Neural progenitor cell (in vitro differentiated cells): Measurements from ENCODE around the gene CLMP.

Experiments used
- EZH2 ChIP-seq: fragments of 200-600 bp; sonication (generic); IDR thresholded peaks from 2 replicates; pipeline ENCODE4 v1.6.1; 2017; ENCODE audit warnings: antibody characterized with exemption, mild to moderate bottlenecking, moderate library complexity
- TF ChIP-seq, protein P1 (sequence below): fragments of 200-600 bp; sonication (generic); IDR thresholded peaks from 2 replicates; pipeline ENCODE4 v1.5.1; 2017; ENCODE audit warnings: antibody characterized with exemption, mild to moderate bottlenecking

DNA sequence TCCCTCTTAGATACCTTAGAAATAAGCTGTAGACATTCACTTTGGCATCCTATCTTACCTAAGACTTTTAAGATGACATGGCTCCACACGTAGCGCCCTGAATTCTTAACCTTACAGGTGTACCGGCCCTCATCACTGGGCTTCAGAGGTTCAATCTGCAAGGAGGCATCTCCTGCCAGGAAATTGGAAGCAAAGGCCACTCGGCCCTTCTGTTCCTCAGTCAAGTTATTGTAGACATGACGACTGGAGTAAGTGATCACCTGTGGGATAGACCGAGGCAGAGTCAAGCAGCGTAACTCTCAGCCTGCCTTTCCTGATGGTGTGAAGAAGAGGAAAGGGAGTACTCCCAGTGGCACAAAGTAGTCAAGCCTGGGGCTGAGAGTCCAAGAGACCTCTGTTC, 110.6 kb downstream of the CLMP start:
- TF ChIP-seq, protein P1, sequence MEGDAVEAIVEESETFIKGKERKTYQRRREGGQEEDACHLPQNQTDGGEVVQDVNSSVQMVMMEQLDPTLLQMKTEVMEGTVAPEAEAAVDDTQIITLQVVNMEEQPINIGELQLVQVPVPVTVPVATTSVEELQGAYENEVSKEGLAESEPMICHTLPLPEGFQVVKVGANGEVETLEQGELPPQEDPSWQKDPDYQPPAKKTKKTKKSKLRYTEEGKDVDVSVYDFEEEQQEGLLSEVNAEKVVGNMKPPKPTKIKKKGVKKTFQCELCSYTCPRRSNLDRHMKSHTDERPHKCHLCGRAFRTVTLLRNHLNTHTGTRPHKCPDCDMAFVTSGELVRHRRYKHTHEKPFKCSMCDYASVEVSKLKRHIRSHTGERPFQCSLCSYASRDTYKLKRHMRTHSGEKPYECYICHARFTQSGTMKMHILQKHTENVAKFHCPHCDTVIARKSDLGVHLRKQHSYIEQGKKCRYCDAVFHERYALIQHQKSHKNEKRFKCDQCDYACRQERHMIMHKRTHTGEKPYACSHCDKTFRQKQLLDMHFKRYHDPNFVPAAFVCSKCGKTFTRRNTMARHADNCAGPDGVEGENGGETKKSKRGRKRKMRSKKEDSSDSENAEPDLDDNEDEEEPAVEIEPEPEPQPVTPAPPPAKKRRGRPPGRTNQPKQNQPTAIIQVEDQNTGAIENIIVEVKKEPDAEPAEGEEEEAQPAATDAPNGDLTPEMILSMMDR = no peak
- no peak for TF ChIP-seq EZH2
